Fibroblast of the aortic adventitia (primary cell): Measurements from ENCODE around the gene COX17. TPM values are rescaled to one million over a fixed set of nuclear protein-coding genes. Genes with fewer than 3 reads are reported as not detected.
A peak's percentile ranks its signal among the peaks of the same experiment; 100 is the strongest.

Source experiments
- DNase-seq: peaks from one replicate; pipeline ENCODE4 v3.0.0-alpha.2; 2010; ENCODE audit warnings: low read depth
- H3K4me3 ChIP-seq: 2 replicates; pipeline ENCODE4 v1.5.1; 2011; ENCODE audit warnings: low read depth, mild to moderate bottlenecking, control low read depth, low read length, moderate library complexity
- total RNA-seq: library from RNA; depleted of rRNA; stranded (reverse); fragments of >200 nt; gene quantifications from 2 replicates; pipeline ENCODE4 v1.2.3, GENCODE V29; 2012; ENCODE audit warnings: low replicate concordance
- TF ChIP-seq, protein P1 (sequence below): IDR thresholded peaks from 2 replicates; pipeline ENCODE4 v1.5.1; 2011; ENCODE audit warnings: mild to moderate bottlenecking, low read length, control low read depth, inconsistent platforms; ENCODE audit not compliant: insufficient read depth

The COX17 gene
- total RNA-seq, 1 donor: 17.0 TPM

GRCh38 chr3:119664850-119665379 lies 12.3 kb downstream of the COX17 start:
- TF ChIP-seq, protein P1, sequence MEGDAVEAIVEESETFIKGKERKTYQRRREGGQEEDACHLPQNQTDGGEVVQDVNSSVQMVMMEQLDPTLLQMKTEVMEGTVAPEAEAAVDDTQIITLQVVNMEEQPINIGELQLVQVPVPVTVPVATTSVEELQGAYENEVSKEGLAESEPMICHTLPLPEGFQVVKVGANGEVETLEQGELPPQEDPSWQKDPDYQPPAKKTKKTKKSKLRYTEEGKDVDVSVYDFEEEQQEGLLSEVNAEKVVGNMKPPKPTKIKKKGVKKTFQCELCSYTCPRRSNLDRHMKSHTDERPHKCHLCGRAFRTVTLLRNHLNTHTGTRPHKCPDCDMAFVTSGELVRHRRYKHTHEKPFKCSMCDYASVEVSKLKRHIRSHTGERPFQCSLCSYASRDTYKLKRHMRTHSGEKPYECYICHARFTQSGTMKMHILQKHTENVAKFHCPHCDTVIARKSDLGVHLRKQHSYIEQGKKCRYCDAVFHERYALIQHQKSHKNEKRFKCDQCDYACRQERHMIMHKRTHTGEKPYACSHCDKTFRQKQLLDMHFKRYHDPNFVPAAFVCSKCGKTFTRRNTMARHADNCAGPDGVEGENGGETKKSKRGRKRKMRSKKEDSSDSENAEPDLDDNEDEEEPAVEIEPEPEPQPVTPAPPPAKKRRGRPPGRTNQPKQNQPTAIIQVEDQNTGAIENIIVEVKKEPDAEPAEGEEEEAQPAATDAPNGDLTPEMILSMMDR: no peak
- H3K4me3 ChIP-seq: no peak overlapping the region
- DNase-seq: peak; percentile 68

- H3K4me3 ChIP-seq: no peak overlapping the region
- TF ChIP-seq, protein P1: no peak
- peak; percentile 14 for DNase-seq
Measured at GRCh38 chr3:119664370-119664769, 12.8 kb downstream of the COX17 start.

DNA sequence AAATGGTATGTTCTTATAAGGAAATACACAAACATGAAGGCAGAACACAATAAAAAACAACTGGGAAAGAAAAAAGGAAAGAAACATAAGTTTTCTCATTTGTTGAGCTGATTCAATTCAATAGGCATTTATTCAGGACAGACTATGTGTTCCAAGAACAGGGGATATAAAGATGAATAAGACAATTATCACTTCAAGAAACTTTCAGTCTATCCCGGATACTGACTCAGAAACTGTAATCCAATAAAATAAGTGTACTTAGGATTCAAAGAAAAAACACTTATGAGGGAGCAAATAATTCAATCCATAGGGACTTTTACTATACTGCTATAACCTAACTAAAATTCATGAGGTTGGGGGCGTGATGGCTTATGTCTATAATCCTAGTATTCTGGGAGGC lies 13.3 kb downstream of the COX17 start:
- TF ChIP-seq, protein P1: no peak
- no peak overlapping the region for H3K4me3 ChIP-seq
- DNase-seq: peak; percentile 52

DNA sequence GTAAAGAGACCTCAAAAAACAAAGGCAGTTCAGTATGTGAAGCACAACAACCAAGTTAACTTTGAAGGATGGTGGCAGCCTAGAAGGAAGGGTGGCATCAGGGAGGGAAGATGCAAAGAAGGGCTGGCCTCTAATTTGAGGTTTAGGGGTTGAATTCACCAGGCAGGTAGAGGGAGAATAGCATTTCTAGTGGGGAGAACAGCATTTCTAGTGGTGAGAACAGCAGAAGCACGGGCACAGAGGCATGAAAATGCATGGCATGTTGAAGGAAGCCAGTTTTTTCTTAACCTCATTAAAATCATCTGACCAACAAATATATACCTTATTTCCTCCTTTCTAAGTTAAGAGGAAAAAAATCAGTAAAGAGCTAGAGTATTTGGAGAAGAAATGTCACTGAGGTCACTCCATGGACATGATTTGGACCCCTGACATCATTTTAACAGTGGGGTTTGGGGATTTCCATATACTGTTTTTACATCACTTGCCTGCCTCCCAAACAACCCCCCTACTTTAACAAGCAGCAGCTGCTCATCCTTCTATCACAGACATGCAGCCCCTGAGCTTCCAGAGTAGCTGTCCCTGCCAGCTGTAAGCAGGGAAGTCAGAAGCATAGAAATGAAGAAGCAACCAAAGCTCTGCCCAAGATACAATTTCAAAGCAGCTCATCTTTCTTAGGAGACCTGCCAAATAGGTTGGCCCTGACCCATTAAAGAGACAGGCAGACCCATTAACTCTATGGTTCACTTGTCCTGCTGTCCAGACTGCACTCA lies 14.4 kb downstream of the COX17 start:
- TF ChIP-seq, protein P1: peak; percentile 41
- peak; percentile 39 for DNase-seq
- no peak overlapping the region for H3K4me3 ChIP-seq

GRCh38 chr3:119660474-119661440 lies 16.4 kb downstream of the COX17 start, which contains the start of gene POPDC2:
Gene POPDC2 (minus strand): TSS chr3:119660589. CDS start chr3:119660423, 166 bp downstream.
- peak; percentile 37 for DNase-seq
- TF ChIP-seq, protein P1: no peak

DNA sequence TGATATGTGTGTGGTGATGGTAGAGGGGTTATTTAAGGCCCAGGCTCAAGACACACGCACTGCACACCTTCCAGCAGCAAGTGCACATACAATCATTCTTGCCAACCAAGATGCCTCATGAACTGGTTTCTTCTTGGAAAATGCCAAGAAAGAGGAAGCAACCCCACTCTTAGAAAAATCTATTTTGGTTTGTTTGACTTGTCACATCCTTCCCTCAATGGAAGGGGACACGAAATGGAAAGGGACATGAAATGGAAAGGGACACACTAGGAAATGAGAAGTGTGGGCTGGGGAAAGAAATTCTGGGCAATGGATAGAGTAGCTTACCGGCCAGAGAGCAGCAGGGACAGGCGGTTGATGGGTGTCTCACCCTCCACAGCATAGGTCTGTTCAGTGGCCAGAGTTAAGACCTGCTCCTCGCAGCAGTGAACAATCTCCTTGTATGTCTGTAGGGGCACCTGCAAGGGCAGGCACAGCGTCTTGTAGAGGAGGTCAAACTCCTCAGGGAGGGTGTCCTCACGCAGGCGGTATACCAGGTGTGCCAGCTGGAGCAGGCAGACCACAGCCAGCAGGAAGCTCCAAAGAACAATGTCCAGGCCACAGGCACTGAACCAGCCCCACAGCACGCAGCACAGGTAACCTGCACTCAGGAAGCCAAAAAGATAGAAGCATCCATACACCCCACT lies 17.5 kb downstream of the COX17 start:
- no peak for DNase-seq
- H3K4me3 ChIP-seq: no peak overlapping the region
- TF ChIP-seq, protein P1: no peak

More at GRCh38 chr3:119660474-119661440, 16.4 kb downstream of the COX17 start, which contains the start of gene POPDC2:
- no peak within 1 kb of the TSS for H3K4me3 ChIP-seq
